Endothelial cell of umbilical vein (primary cell): ENCODE measurements around the gene UBXN2A. TPM values are rescaled to one million over a fixed set of nuclear protein-coding genes. Genes with fewer than 3 reads are reported as not detected.

Source experiments
- BruUV-seq: library from RNA; stranded (reverse); fragments of 400-500 nt; replicated peaks from 2 replicates; lab custom pipeline; 2021; lab: Mats Ljungman, UMichigan
- CTCF ChIA-PET: fragments of 300-600, 350-600 bp; sonication (Branson Sonifier 250); formaldehyde crosslinking; loops from one replicate; lab custom pipeline; 2021; ENCODE audit warnings: antibody characterized with exemption, inconsistent platforms; lab: Charles Lee
- POLR2A ChIA-PET: fragments of 300-600, 350-600 bp; sonication (Branson Sonifier 250); formaldehyde crosslinking; loops from one replicate; lab custom pipeline; 2021; ENCODE audit warnings: antibody characterized with exemption, inconsistent platforms; lab: Charles Lee
- DNase-seq: peaks from one replicate; pipeline ENCODE4 v3.0.0-alpha.2; 2011; ENCODE audit warnings: low read depth, low spot score
- FAIRE-seq: peaks from 2 replicates; lab custom pipeline; 2011; peaks lifted over from hg19 to GRCh38; lab: Jason Lieb, UNC
- H2AFZ ChIP-seq: 2 replicates; pipeline ENCODE4 v1.6.0; 2012; ENCODE audit warnings: low read depth, low read length, control low read depth, inconsistent platforms
- H3K27ac ChIP-seq: 2 replicates; pipeline ENCODE4 v1.5.1; 2011; ENCODE audit warnings: low read depth, mild to moderate bottlenecking, control low read depth, low read length, moderate library complexity; ENCODE audit not compliant: insufficient read depth
- H3K27me3 ChIP-seq, 2 experiments: 2 replicates each; pipeline versions ENCODE4 v1.6.0 to v1.6.1; 2011; ENCODE audit warnings: low read length in 2 of 2, mixed read lengths in 1 of 2; ENCODE audit not compliant: control insufficient read depth in 2 of 2, insufficient read depth in 2 of 2
- H3K36me3 ChIP-seq, 2 experiments: 2 replicates in 1 of 2; 3 replicates in 1 of 2; pipeline ENCODE4 v1.5.1; 2011; ENCODE audit warnings: low read length in 2 of 2, mild to moderate bottlenecking in 1 of 2, moderate library complexity in 1 of 2; ENCODE audit not compliant: control insufficient read depth in 2 of 2, insufficient read depth in 2 of 2; ENCODE audit errors: extremely low read depth in 1 of 2
- H3K4me1 ChIP-seq: 3 replicates; pipeline ENCODE4 v1.5.1; 2011; ENCODE audit warnings: mild to moderate bottlenecking, low read length; ENCODE audit not compliant: control insufficient read depth, insufficient read depth; ENCODE audit errors: extremely low read depth
- H3K4me2 ChIP-seq: 2 replicates; pipeline ENCODE4 v1.6.1; 2011; ENCODE audit warnings: low read length, control low read depth, mixed read lengths; ENCODE audit not compliant: insufficient read depth
- H3K4me3 ChIP-seq, 3 experiments: fragments of 200-600 bp in 1 of 3; sonication (generic), shearing (Covaris generic) in 1 of 3; replicated peaks in 1 of 3; 2 replicates each; pipeline ENCODE4 v1.5.1; 2011 to 2016; ENCODE audit warnings: control low read depth in 3 of 3, low read length in 3 of 3, mild to moderate bottlenecking in 2 of 3, inconsistent platforms in 1 of 3, low read depth in 1 of 3, moderate library complexity in 1 of 3; ENCODE audit not compliant: insufficient read depth in 1 of 3
- H3K79me2 ChIP-seq: 2 replicates; pipeline ENCODE4 v1.6.0; 2012; ENCODE audit warnings: low read length, inconsistent platforms; ENCODE audit not compliant: control insufficient read depth, insufficient read depth
- H3K9ac ChIP-seq: replicated peaks from 2 replicates; pipeline ENCODE3; 2011; ENCODE audit warnings: low read length, control low read depth; ENCODE audit not compliant: insufficient read depth; ENCODE audit errors: extremely low read depth
- H3K9me1 ChIP-seq: replicated peaks from 3 replicates; pipeline ENCODE4 v1.6.0; 2011; ENCODE audit warnings: mild to moderate bottlenecking, low read length; ENCODE audit not compliant: control insufficient read depth, insufficient read depth; ENCODE audit errors: extremely low read depth
- H3K9me3 ChIP-seq: replicated peaks from 2 replicates; pipeline ENCODE4 v1.5.1; 2012; ENCODE audit warnings: low read length, inconsistent platforms; ENCODE audit not compliant: control insufficient read depth, insufficient read depth
- H4K20me1 ChIP-seq: replicated peaks from 2 replicates; pipeline ENCODE3; 2011; ENCODE audit warnings: mild to moderate bottlenecking, low read length; ENCODE audit not compliant: control insufficient read depth, insufficient read depth; ENCODE audit errors: extremely low read depth
- CTCF ChIP-seq, 2 donors: IDR thresholded peaks; 1 replicate in 1 of 2; 2 replicates in 1 of 2; pipeline ENCODE4 v1.5.1; 2011; ENCODE audit warnings: low read length in 2 of 2, mild to moderate bottlenecking in 2 of 2, moderate library complexity in 2 of 2, control low read depth in 1 of 2, inconsistent platforms in 1 of 2, low read depth in 1 of 2; ENCODE audit not compliant: insufficient read depth in 1 of 2; ENCODE audit errors: extremely low read depth in 1 of 2
- EZH2 ChIP-seq: IDR thresholded peaks from 2 replicates; pipeline ENCODE4 v1.6.1; 2012; ENCODE audit warnings: borderline replicate concordance, low read depth, mild to moderate bottlenecking, moderate library complexity, low read length, inconsistent platforms; ENCODE audit not compliant: severe bottlenecking
- FOS ChIP-seq: IDR thresholded peaks from 2 replicates; pipeline ENCODE4 v1.6.1; 2011; ENCODE audit warnings: mild to moderate bottlenecking, low read length, moderate library complexity, borderline replicate concordance; ENCODE audit not compliant: insufficient read depth
- GATA2 ChIP-seq: IDR thresholded peaks from 2 replicates; pipeline ENCODE4 v1.7.0; 2011; ENCODE audit warnings: low read depth, mild to moderate bottlenecking, moderate library complexity, mixed read lengths, low read length; ENCODE audit not compliant: insufficient read length, insufficient read depth
- JUN ChIP-seq: IDR thresholded peaks from 2 replicates; pipeline ENCODE4 v1.6.1; 2011; ENCODE audit warnings: borderline replicate concordance, low read depth; ENCODE audit not compliant: insufficient read length, insufficient read depth
- MAX ChIP-seq: IDR thresholded peaks from 2 replicates; pipeline ENCODE4 v1.6.1; 2011; ENCODE audit not compliant: insufficient read depth, insufficient read length
- MYC ChIP-seq: IDR thresholded peaks from one replicate; pipeline ENCODE4 v1.6.1; 2011; ENCODE audit warnings: mild to moderate bottlenecking, low read depth, low read length
- POLR2A ChIP-seq: IDR thresholded peaks from 2 replicates; pipeline ENCODE4 v1.6.1; 2012; ENCODE audit warnings: low read depth, mild to moderate bottlenecking, control low read depth, low read length
- POLR2AphosphoS5 ChIP-seq: IDR thresholded peaks from 2 replicates; pipeline ENCODE4 v1.6.1; 2012; ENCODE audit warnings: low read depth, mild to moderate bottlenecking, control low read depth, low read length, moderate library complexity; ENCODE audit not compliant: insufficient read depth
- dilution Hi-C: fragments of 300-500 bp; cut with MboI; formaldehyde crosslinking; loops from one replicate; pipeline ENCODE4 v1.15.0; 2019; ENCODE audit warnings: low sequenced_read_pairs; ENCODE audit not compliant: extremely low pct_ligation_motif_present
- intact Hi-C: fragments of 100-400 bp; cut with micrococcal nuclease; formaldehyde crosslinking; loops from one replicate; pipeline ENCODE4 v1.10.0; 2022
- polyA plus RNA-seq, 4 experiments: library from polyadenylated mRNA; depleted of rRNA in 3 of 4; stranded (reverse) in 3 of 4; unstranded in 1 of 4; fragments of >200 nt; gene quantifications; 2 replicates each; pipeline versions ENCODE4 v1.2.1 to v1.2.3, GENCODE V29; 2011 to 2012; ENCODE audit warnings: missing spikeins in 1 of 4
- total RNA-seq: library from RNA; stranded (reverse); gene quantifications from 2 replicates; pipeline ENCODE4 v1.2.3, GENCODE V29; 2021

UBXN2A gene
- total and polyA plus RNA-seq, 2 donors (not counting 3 experiments of a cell fraction or from before 2014, with no cell fraction given), result 3.6 to 19.0 TPM

- ChIA-PET POLR2A (no interaction called here), CTCF (interaction anchor here (1.0 kb wide), 1 partner anchor 19 kb away, joined by 3 read pairs; no protein-coding TSS in a partner anchor)
- Histone ChIP-seq H3K4me3 (no peak overlapping the region), H3K9me1 (no peaks in the 10 kb centered on the region), H2AFZ (no peak overlapping the region), H3K9ac (no peak overlapping the region), H3K4me1 (peaks cover 8% of the 10 kb centered on the region), H3K36me3 (no peaks in the 10 kb centered on the region), H4K20me1 (no peaks in the 10 kb centered on the region), H3K9me3 (no peaks in the 10 kb centered on the region), H3K79me2 (peaks cover 43% of the 10 kb centered on the region), H3K27me3 (no peaks in the 10 kb centered on the region), H3K27ac (no peak overlapping the region), H3K4me2 (no peak overlapping the region)
- no TSS peak for BruUV-seq
- dilution Hi-C loops (no loop called here), intact Hi-C loops (no loop called here)
- TF ChIP-seq FOS (no peak), POLR2A (no peak), GATA2 (no peak), MYC (no peak), MAX (no peak), JUN (no peak), EZH2 (no peak), POLR2AphosphoS5 (no peak), CTCF (IDR thresholded peaks at IDR 0.05; ENCODE audit: extremely low read depth in 1 of 2, insufficient read depth in 1 of 2, low read depth in 1 of 2, low read length in 2 of 2) (no peak)
- DNase-seq, result no peak
- FAIRE-seq, result peak; percentile 21
Observed at GRCh38 chr2:23944976-23945375, 4.7 kb downstream of the UBXN2A start.
